ENCODE measurements around the gene TMEM151B. TPM values are rescaled to one million over a fixed set of nuclear protein-coding genes. Genes with fewer than 3 reads are reported as not detected.

The TMEM151B gene
- total and polyA plus RNA-seq, 5 experiments from 2014 or later, result not detected

- peak in 1 of 10 donors; percentile 18 for DNase-seq
- H3K4me3 Mint-ChIP-seq, result peak overlapping the region; percentile 84 to 97 (median 92)
- peak in 1 of 2 donors; percentile 3 for ATAC-seq
- peaks cover 31 to 73% (median 62%) of the 10 kb centered on the region in 4 donors for H3K4me1 Mint-ChIP-seq
- no peaks in the 10 kb centered on the region for H3K27me3 Mint-ChIP-seq
- H3K36me3 Mint-ChIP-seq, result peaks cover 0 to 5% (median 0%) of the 10 kb centered on the region in 3 donors
- POLR2A ChIA-PET, result interaction anchor here (1.8 to 4.5 kb wide), 2 partner anchors 16 to 39 kb away, joined by 6 to 54 read pairs; partner anchors contain the start of genes HSP90AB1 and SLC29A1
- no peaks in the 10 kb centered on the region for H3K9me3 Mint-ChIP-seq
- H3K27ac Mint-ChIP-seq, result peak overlapping the region; percentile 82 to 96 (median 94)
These were observed 7.5 kb upstream of the TMEM151B start for GRCh38 chr6:44262467-44263353.

- peak overlapping the region; percentile 84 to 97 (median 92) for H3K4me3 Mint-ChIP-seq
- peak; percentile 5 to 7 for ATAC-seq
- peak overlapping the region; percentile 82 to 96 (median 94) for H3K27ac Mint-ChIP-seq
- no peaks in the 10 kb centered on the region for H3K27me3 Mint-ChIP-seq
- no peaks in the 10 kb centered on the region for H3K9me3 Mint-ChIP-seq
- H3K36me3 Mint-ChIP-seq, result peaks cover 0 to 5% (median 0%) of the 10 kb centered on the region in 3 donors
- POLR2A ChIA-PET, result interaction anchor here (1.1 to 4.5 kb wide), 4 partner anchors 8 to 40 kb away, joined by 3 to 54 read pairs (median 6); partner anchors contain the start of genes HSP90AB1 and SLC29A1
- DNase-seq, result peak in 2 of 10 donors; percentile 41 to 59
- H3K4me1 Mint-ChIP-seq, result peaks cover 24 to 69% (median 58%) of the 10 kb centered on the region in 4 donors
These were observed 6.7 kb upstream of the TMEM151B start for GRCh38 chr6:44263354-44264100.

- POLR2A ChIA-PET, result interaction anchor here (0.8 to 4.5 kb wide), 4 partner anchors 9 to 22 kb away, joined by 3 to 54 read pairs (median 5); partner anchors contain the start of gene HSP90AB1
- peaks cover 0 to 4% (median 0%) of the 10 kb centered on the region in 5 donors for H3K27me3 Mint-ChIP-seq
- no peaks in the 10 kb centered on the region for H3K36me3 Mint-ChIP-seq
- ATAC-seq (peak in 1 of 2 donors; percentile 29), DNase-seq (peak in 1 of 10 donors; percentile 50)
- H3K9me3 Mint-ChIP-seq, result no peaks in the 10 kb centered on the region
- H3K4me1 Mint-ChIP-seq, result peaks cover 24 to 62% (median 55%) of the 10 kb centered on the region in 4 donors
- H3K4me3 Mint-ChIP-seq, result peak overlapping the region; percentile 84 to 97 (median 92)
- H3K27ac Mint-ChIP-seq, result peak overlapping the region; percentile 82 to 96 (median 94)
These were observed 5.9 kb upstream of the TMEM151B start for GRCh38 chr6:44264154-44265006.

GRCh38 chr6:44265007-44265721 is 5.1 kb upstream of the TMEM151B start, which contains the start of gene NFKBIE:
Gene NFKBIE, minus strand, starts transcription at chr6:44265551. Its CDS starts 205 bp downstream, at chr6:44265346.
- POLR2A ChIA-PET, result interaction anchor here (0.8 to 4.5 kb wide), 5 partner anchors 10 to 23 kb away, joined by 3 to 54 read pairs (median 7); partner anchors contain the start of gene HSP90AB1

GRCh38 chr6:44265722-44266233 is 4.5 kb upstream of the TMEM151B start:
- POLR2A ChIA-PET, result interaction anchor here (1.1 to 3.2 kb wide), 2 partner anchors 9 to 19 kb away, joined by 3 to 27 read pairs; partner anchors contain the start of genes HSP90AB1 and SLC35B2
- no peaks in the 10 kb centered on the region for H3K9me3 Mint-ChIP-seq
- DNase-seq, result no peak
- H3K4me3 Mint-ChIP-seq, result peak overlapping the region; percentile 84 to 98 (median 94)
- H3K36me3 Mint-ChIP-seq, result no peaks in the 10 kb centered on the region
- no peak for ATAC-seq
- peaks cover 27 to 67% (median 55%) of the 10 kb centered on the region in 4 donors for H3K4me1 Mint-ChIP-seq
- peak overlapping the region; percentile 89 to 97 (median 94) for H3K27ac Mint-ChIP-seq
- peaks cover 0 to 11% (median 3%) of the 10 kb centered on the region in 5 donors for H3K27me3 Mint-ChIP-seq

More at GRCh38 chr6:44265007-44265721, 5.1 kb upstream of the TMEM151B start, which contains the start of gene NFKBIE:
- H3K27ac Mint-ChIP-seq, result peak within 1 kb of the TSS; percentile 89 to 97 (median 95)
- peak; percentile 71 to 79 for ATAC-seq
- peak; percentile 86 to 98 (median 95) for DNase-seq
- H3K4me3 Mint-ChIP-seq, result peak within 1 kb of the TSS; percentile 84 to 98 (median 96)
- peaks cover 0 to 11% (median 3%) of the 10 kb centered on the region in 5 donors for H3K27me3 Mint-ChIP-seq
- H3K9me3 Mint-ChIP-seq, result no peaks in the 10 kb centered on the region
- no peaks in the 10 kb centered on the region for H3K36me3 Mint-ChIP-seq
- H3K4me1 Mint-ChIP-seq, result peaks cover 27 to 67% (median 58%) of the 10 kb centered on the region in 4 donors

- Mint-ChIP-seq H3K4me1 (peaks cover 27 to 67% (median 54%) of the 10 kb centered on the region in 4 donors), H3K27me3 (peaks cover 0 to 13% (median 7%) of the 10 kb centered on the region in 5 donors), H3K27ac (peak overlapping the region; percentile 57 to 97 (median 89)), H3K9me3 (no peaks in the 10 kb centered on the region), H3K4me3 (peak overlapping the region in 9 of 10 donors; percentile 59 to 98 (median 90)), H3K36me3 (no peaks in the 10 kb centered on the region)
- POLR2A ChIA-PET, result interaction anchor here (1.1 to 3.2 kb wide), 2 partner anchors 9 to 20 kb away, joined by 3 to 27 read pairs; partner anchors contain the start of genes HSP90AB1 and SLC35B2
- DNase-seq (no peak), ATAC-seq (no peak)
These were observed 3.9 kb upstream of the TMEM151B start for GRCh38 chr6:44266347-44266746.

- peak overlapping the region in 7 of 10 donors; percentile 56 to 96 (median 89) for H3K27ac Mint-ChIP-seq
These were observed 3.0 kb upstream of the TMEM151B start for GRCh38 chr6:44267252-44267651.

GRCh38 chr6:44268095-44268628 is 2.1 kb upstream of the TMEM151B start:
- H3K36me3 Mint-ChIP-seq, result no peaks in the 10 kb centered on the region
- peaks cover 10 to 29% (median 21%) of the 10 kb centered on the region in 5 donors for H3K27me3 Mint-ChIP-seq
- POLR2A ChIA-PET, result interaction anchor here (0.9 to 3.2 kb wide), 5 partner anchors 11 to 74 kb away, joined by 3 to 27 read pairs (median 7); partner anchors contain the start of genes HSP90AB1 and SLC35B2
- DNase-seq, result peak in 9 of 10 donors; percentile 41 to 77 (median 67)
- ATAC-seq, result peak in 1 of 2 donors; percentile 13
- H3K9me3 Mint-ChIP-seq, result no peaks in the 10 kb centered on the region
- peaks cover 23 to 57% (median 40%) of the 10 kb centered on the region in 4 donors for H3K4me1 Mint-ChIP-seq
- H3K27ac Mint-ChIP-seq, result peak overlapping the region in 8 of 10 donors; percentile 36 to 92 (median 66)
- H3K4me3 Mint-ChIP-seq, result peak overlapping the region in 5 of 10 donors; percentile 15 to 40 (median 27)

More at GRCh38 chr6:44267252-44267651, 3.0 kb upstream of the TMEM151B start:
- Mint-ChIP-seq H3K4me3 (peak overlapping the region in 2 of 10 donors; percentile 41 to 98), H3K36me3 (no peaks in the 10 kb centered on the region), H3K9me3 (no peaks in the 10 kb centered on the region), H3K27me3 (peaks cover 2 to 20% (median 12%) of the 10 kb centered on the region in 5 donors), H3K4me1 (peaks cover 27 to 66% (median 49%) of the 10 kb centered on the region in 4 donors)
- DNase-seq (no peak), ATAC-seq (no peak)
- POLR2A ChIA-PET, result interaction anchor here (3.2 kb wide), 1 partner anchor 20 kb away, joined by 27 read pairs; the partner anchor contains the start of gene HSP90AB1

GRCh38 chr6:44269178-44269920 is 901 bp upstream of the TMEM151B start:
- POLR2A ChIA-PET, result interaction anchor here (0.7 to 1.9 kb wide), 5 partner anchors 12 to 72 kb away, joined by 3 to 9 read pairs (median 4); partner anchors contain the start of gene SLC35B2
- ATAC-seq (no peak), DNase-seq (no peak)
- H3K4me1 Mint-ChIP-seq, result peaks cover 16 to 45% (median 29%) of the 10 kb centered on the region in 4 donors
- no peaks in the 10 kb centered on the region for H3K36me3 Mint-ChIP-seq
- peaks cover 18 to 39% (median 33%) of the 10 kb centered on the region in 5 donors for H3K27me3 Mint-ChIP-seq
- peak overlapping the region in 5 of 10 donors; percentile 19 to 62 (median 48) for H3K27ac Mint-ChIP-seq
- H3K9me3 Mint-ChIP-seq, result no peaks in the 10 kb centered on the region
- peak overlapping the region; percentile 55 to 82 (median 70) for H3K4me3 Mint-ChIP-seq

Measured in naive thymus-derived CD8-positive, alpha-beta T cell (primary cell).